HG03060 (cell line): ENCODE data around the gene NCBP2.

Experiments used
- ATAC-seq: cut with Tn5 transposase; IDR thresholded peaks from one replicate; pipeline ENCODE4 v1.9.1; 2021; ENCODE audit warnings: low read depth, moderate number of reproducible peaks; ENCODE audit not compliant: unreplicated experiment

NCBP2 gene

DNA sequence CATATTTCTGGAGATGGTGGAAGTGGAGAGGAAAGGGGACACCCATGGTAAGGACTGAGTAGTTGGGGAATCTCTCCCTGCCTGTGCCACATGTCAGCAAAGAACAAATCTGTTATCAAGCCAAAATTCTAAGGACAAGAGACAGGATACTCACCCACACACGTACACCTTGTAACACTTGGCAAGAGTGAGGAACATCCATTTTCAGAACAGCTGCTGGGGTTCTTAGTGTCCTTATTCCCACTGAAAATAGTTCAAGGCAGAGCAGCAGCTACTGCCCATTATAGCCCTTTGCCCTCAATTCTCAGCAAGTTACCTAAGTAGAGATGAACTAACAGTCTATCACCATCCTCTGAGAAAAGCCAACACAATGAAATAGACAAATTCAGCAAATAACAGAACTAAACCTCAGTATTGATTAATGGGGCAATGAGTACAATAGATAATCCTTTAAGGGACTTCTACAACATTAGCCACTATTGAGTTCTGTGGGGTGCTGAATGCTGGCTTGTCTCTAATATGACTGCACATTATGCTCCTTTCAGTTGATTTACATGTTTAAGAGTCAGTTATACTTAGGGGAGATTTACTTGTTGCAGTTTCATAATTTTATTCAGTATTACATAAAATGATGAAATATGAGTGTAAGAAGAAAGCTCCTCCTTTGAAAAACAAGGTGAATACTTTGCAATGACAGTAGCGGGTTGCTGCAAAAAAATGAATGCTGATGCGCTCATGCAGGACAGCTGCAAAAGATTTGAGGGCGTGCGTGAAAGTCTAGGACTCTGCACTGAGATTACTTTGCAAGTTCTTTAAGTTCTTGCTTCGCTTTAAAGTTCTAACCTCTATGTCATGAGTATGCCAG, 52.3 kb downstream of the NCBP2 start:
- ATAC-seq: no peak

DNA sequence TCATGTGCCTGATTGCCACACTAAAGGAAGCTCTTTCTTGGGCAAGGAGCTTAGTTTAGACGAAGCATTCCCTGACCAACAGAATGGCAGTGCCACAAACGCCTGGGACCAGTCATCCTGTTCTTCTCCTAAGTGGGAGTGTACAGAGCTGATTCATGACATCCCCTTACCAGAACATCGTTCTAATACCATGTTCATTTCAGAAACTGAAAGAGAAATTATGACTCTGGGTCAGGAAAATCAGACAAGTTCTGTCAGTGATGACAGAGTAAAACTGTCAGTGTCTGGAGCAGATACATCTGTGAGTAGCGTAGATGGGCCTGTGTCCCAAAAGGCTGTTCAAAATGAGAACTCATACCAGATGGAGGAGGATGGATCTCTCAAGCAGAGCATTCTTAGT, 56.2 kb downstream of the NCBP2 start:
- no peak for ATAC-seq
